Hepatocyte (in vitro differentiated cells): Measurements from ENCODE around the gene FNDC11.

Experiments
- EZH2 ChIP-seq: fragments of 200-600 bp; sonication (generic); IDR thresholded peaks from 2 replicates; pipeline ENCODE4 v1.6.1; 2016; ENCODE audit warnings: antibody characterized with exemption, mild to moderate bottlenecking, borderline replicate concordance
- EZH2phosphoT487 ChIP-seq: fragments of 200-600 bp; sonication (generic); IDR thresholded peaks from one replicate; pipeline ENCODE4 v1.6.1; 2018; ENCODE audit warnings: antibody characterized with exemption, mild to moderate bottlenecking, low read depth, moderate library complexity; ENCODE audit not compliant: unreplicated experiment, severe bottlenecking
- TF ChIP-seq, protein P1 (sequence below): fragments of 200-600 bp; sonication (generic); IDR thresholded peaks from 2 replicates; pipeline ENCODE4 v1.5.1; 2016; ENCODE audit warnings: antibody characterized with exemption, mild to moderate bottlenecking; ENCODE audit not compliant: poor library complexity

DNA sequence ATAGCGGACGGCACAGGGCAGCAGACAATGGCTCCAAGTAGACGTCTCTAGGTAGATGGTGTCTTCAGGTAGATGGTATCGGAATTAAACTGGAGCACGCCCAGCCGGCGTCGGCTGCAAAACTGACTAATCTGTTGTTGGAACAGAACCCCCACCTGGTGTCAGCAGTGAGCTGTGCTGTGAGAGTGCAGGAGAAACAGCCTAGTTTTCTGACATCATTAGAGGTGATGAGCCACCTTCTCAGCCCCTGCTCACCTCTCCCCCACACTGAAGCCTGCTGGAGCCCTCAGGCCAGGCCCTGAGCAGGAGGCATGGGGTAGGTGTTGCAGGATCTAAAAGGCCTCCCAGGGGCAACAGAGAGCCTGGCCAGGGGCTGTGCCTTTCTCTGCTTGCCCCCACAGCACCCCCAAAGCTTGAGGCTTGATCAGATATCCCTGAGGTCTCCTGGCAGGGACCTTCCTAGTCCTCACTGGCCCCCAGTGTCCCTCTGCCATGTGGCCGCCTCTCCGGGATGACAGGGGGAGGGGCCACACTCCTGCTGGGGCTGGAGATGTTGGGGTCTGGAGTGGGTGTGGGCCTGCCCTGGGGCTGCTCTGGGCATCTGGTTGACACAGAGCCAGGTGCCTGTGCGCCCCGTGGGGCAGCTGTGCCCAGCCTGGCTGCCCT lies 27.0 kb downstream of the FNDC11 start:
- TF ChIP-seq, protein P1, sequence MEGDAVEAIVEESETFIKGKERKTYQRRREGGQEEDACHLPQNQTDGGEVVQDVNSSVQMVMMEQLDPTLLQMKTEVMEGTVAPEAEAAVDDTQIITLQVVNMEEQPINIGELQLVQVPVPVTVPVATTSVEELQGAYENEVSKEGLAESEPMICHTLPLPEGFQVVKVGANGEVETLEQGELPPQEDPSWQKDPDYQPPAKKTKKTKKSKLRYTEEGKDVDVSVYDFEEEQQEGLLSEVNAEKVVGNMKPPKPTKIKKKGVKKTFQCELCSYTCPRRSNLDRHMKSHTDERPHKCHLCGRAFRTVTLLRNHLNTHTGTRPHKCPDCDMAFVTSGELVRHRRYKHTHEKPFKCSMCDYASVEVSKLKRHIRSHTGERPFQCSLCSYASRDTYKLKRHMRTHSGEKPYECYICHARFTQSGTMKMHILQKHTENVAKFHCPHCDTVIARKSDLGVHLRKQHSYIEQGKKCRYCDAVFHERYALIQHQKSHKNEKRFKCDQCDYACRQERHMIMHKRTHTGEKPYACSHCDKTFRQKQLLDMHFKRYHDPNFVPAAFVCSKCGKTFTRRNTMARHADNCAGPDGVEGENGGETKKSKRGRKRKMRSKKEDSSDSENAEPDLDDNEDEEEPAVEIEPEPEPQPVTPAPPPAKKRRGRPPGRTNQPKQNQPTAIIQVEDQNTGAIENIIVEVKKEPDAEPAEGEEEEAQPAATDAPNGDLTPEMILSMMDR = peak; percentile 42
- TF ChIP-seq EZH2 = no peak
- no peak for TF ChIP-seq EZH2phosphoT487
